Frontal cortex (tissue), 4 donors: ENCODE data around the gene FRMD4B. TPM values are rescaled to one million over a fixed set of nuclear protein-coding genes. Genes with fewer than 3 reads are reported as not detected.

Source experiments
- DNase-seq, 2 donors: peaks; one replicate each; pipeline ENCODE4 v3.0.0; 2012; ENCODE audit warnings: low spot score in 2 of 2
- FAIRE-seq: peaks from 2 replicates; lab custom pipeline; 2012; peaks lifted over from hg19 to GRCh38; lab: Jason Lieb, UNC
- total RNA-seq: library from RNA; depleted of rRNA; stranded (reverse); fragments of >200 nt; gene quantifications from one replicate; pipeline ENCODE4 v1.2.3, GENCODE V29; 2014
- donor health status: control.
- donor health status: control.
- donor health status: control.

The FRMD4B gene
- total RNA-seq, 1 donor from 2014 or later: 72.2 TPM

- no peak for FAIRE-seq
- no peak for DNase-seq
Observed at GRCh38 chr3:69370156-69370883, 15.6 kb downstream of the FRMD4B start.

- no peak for FAIRE-seq
- no peak for DNase-seq
Observed at GRCh38 chr3:69368129-69368741, 17.7 kb downstream of the FRMD4B start.

DNA sequence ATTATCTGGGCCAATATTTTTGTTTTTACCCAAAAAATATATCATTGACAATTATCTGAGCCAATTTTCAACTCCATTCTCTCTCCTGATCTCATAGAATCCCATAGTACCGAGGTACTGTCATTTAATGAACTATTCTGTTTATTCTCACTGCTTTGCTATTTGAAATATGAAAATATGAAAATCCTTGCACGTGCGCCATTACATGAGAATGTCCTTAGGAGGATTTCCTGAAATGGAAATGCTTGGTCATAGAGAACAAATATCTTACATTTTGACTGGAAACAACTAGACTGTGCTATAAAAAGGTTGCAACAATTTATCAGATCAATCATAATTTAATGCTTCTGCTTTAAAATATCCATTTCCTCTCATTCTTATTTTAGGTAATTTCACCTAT, 18.3 kb downstream of the FRMD4B start:
- no peak for DNase-seq
- no peak for FAIRE-seq

DNA sequence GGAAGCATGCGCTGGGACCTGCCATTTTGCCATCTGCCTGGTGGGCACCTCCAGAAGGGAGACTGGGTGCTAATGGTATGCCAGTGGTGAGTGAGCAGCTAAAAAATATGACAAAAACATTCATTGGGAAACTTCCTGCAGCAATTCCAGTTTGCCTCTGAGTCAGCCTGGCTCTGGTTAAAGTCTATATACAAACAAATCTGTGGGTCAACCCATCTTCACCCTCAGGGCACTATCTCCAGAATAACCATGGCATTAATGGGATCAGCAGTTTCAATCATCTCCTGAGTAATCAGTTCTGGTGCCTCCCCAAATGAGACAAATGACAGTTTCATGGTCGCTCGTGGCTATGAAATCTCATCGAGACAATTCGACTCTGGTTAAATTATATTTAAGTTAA, 21.5 kb downstream of the FRMD4B start:
- FAIRE-seq (no peak), DNase-seq (no peak)

DNA sequence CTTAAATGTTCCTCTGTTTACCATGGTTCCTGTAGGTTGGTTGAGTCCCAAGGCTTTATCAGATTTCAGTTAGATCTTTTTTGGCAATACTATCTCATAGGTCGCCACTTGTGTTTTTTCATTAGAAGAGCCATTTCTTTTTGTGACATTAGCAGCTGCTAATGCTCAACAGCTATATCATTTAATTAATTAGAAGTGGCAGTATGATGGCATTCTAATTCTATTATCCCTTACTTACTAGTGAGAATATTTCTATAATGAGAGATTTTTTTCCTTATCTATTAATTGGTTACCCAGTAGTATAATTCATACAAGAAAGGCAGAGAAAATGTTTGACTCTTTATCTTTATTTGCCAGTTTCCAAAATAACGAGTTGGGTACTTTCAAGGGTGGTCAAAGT, 25.2 kb downstream of the FRMD4B start:
- no peak for FAIRE-seq
- DNase-seq: no peak

DNA sequence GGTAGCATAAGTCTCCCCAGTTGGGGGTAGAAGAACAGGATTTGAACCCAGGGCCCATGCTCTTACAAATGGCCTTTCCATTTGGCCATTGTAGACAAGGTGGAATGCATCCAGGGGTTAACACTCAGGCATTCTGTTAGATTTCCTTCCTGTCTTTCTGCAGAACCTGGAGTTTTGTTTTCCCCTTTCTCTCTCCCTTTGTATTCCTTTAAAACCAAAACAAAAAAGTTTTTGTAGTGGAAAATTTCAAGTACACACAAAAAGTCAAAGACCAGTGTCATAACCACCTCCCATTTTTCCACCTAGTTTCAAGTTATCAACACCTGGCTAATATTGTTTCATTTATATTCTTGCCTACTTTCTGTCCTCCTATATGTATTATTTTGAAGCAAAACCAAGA, 26.0 kb downstream of the FRMD4B start:
- DNase-seq (no peak), FAIRE-seq (no peak)

GRCh38 chr3:69359339-69359893, 26.5 kb downstream of the FRMD4B start:
- no peak for FAIRE-seq
- no peak for DNase-seq

DNA sequence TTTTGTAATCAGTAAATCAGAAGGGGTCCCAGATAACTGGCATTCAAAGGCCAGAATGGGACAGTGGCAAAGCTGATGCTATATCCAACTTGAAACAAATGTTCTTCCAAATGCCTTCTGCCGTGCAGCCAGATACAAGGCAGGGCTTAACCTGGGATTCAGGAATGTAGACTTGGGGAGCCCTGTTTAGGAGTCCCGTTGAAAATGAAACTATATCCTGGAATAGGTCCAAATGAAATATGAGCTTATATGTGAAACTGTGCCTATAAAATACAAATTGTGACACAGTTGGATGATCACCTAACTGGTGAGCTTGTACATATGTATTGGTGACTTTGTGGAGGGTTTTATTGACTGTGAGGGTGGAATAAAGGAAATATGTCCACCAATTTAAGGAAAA, 28.7 kb downstream of the FRMD4B start:
- DNase-seq (no peak), FAIRE-seq (no peak)

DNA sequence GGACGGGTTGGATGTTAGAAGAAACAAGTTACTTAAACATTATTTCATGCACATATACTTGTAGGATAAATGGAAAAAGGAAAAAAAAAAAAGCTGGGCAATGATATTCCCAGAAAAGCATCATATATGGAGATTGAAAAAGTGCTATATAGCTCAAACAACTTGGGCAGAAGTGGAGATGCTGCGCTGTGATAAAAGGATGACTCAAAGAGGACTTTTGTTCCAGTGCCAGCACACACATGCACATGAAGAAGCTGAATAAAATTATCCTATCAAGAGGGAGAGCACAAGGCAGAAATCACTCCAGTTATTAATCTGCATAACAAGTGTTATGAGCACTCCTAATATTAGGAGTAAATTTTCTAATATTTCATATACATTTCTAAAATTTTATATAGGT, 30.9 kb downstream of the FRMD4B start:
- FAIRE-seq: no peak
- no peak for DNase-seq

DNA sequence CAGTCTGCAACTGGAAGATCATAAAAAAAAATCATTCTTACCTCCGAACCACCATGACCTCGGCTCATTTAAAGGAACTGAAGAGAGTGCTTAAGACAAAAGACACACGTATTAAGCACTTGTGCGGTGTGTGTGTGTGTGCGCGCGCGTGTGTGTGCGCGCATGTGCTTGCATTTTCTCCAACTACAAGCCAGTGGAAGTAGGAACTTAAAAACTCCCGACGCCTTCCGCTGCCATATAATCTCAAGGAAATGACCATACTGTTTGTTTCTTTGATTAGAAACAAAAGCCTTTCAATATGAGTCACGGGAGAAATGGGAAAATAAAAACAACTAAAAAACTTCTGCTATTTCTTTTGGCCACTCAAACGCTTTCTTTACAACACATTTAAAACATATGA, 32.4 kb downstream of the FRMD4B start:
- FAIRE-seq (no peak), DNase-seq (no peak)

- FAIRE-seq: no peak
- DNase-seq: no peak
Observed at GRCh38 chr3:69353088-69353478, 32.8 kb downstream of the FRMD4B start.

DNA sequence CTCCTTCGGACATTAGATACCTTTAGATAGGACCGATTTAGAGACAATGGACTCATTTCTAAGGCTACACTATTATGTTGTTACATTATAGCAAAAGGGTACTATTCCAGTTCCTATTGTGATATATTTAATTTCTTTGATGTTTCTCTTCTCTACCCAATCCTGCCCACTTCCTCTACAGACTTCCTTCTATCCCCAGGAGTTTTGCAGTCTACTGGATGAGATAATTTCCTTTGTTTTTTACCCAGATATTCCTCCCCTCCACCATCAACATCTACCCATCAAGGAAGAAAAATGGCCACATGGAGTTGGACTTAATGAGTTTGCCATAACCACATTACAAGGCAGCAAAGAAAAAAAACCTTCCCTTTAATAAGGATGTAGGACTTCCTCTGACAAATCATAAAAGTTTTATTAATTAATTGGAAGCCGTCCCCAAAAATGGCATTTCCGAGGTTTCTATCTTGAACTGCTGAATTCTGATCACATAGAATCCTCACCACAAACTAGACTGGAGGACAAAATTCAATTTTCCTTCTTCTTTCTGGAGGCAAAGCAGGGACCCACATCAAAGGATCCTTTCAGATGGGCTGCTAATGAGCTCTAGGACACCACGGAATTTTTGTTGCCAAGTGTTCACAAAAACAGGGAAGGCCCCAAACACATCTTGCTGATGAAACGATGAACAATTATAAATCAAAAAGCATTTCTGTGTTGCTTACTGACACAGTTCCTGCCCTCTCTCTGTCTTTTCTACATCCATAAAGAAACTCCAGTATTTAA, 33.4 kb downstream of the FRMD4B start:
- DNase-seq (no peak), FAIRE-seq (no peak)

GRCh38 chr3:69343875-69344274, 42.0 kb downstream of the FRMD4B start:
- no peak for FAIRE-seq
- no peak for DNase-seq

GRCh38 chr3:69342074-69342473, 43.8 kb downstream of the FRMD4B start:
- DNase-seq (no peak), FAIRE-seq (no peak)

DNA sequence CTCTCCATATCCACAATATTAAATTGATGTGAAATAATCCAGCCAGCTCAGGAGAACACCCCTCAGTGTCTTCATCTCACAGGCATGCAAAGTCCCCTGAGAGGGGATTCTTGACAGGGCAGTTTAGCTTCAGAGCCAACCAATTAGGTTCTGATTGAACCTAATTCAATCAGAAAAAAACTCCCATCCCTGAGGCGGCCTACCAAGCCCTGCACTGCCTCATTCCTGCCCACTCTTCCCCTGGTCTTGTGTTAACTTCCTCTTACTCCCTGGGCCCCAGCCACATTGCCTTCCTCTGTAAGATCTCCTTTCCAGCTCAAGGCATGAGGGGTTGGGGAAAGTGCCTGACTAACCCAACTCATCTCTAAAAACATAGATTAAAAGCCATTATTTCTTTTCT, 46.1 kb downstream of the FRMD4B start:
- DNase-seq (no peak), FAIRE-seq (no peak)

DNA sequence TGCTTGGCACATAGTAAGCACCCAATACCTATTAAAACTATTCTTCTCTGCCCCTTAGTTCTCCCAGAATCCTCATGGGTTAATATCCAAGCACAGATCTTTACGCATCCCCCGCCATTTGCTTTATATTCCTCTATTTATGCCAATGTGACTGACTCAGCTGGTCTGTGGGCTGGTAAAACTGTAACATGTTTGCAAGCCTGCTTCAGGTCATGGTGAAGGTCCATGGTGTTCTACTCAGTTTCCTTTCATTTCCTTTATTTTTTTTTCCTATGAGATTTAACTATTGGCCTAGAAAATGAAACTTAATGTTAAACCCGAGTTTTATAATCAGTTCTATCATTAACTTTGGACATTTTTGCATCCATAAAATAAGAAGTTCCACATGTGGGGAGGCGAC, 47.0 kb downstream of the FRMD4B start:
- DNase-seq (no peak), FAIRE-seq (no peak)

- FAIRE-seq: no peak
- no peak for DNase-seq
Observed at GRCh38 chr3:69332934-69333333, 53.0 kb downstream of the FRMD4B start.

GRCh38 chr3:69330891-69331400, 54.9 kb downstream of the FRMD4B start:
- FAIRE-seq (no peak), DNase-seq (no peak)

- DNase-seq: no peak
- FAIRE-seq: no peak
Observed at GRCh38 chr3:69329892-69330291, 56.0 kb downstream of the FRMD4B start.

GRCh38 chr3:69328963-69329302, 57.0 kb downstream of the FRMD4B start:
- DNase-seq (no peak), FAIRE-seq (no peak)
